ENCODE measurements around the gene CEP104. TPM values are rescaled to one million over a fixed set of nuclear protein-coding genes. Genes with fewer than 3 reads are reported as not detected.

The CEP104 gene
- total and polyA plus RNA-seq, 8 donors = 32.5 to 49.5 (median 35.3) TPM

- H3K4me1 ChIP-seq = no peaks in the 10 kb centered on the region
- no peaks in the 10 kb centered on the region for H3K27me3 ChIP-seq
- H3K36me3 ChIP-seq = peaks cover 0 to 89% of the 10 kb centered on the region in 2 donors
- H3K27ac ChIP-seq = no peak overlapping the region
- DNase-seq = no peak
- intact Hi-C loops (cut with DNase I) = no loop called here
- TF ChIP-seq CTCF (IDR thresholded peaks at IDR 0.05) = no peak
- H3K9me3 ChIP-seq = peaks cover 0 to 17% of the 10 kb centered on the region in 2 donors
- H3K4me3 ChIP-seq = no peak overlapping the region
- ATAC-seq = no peak
These were observed 18.2 kb downstream of the CEP104 start for GRCh38 chr1:3838788-3839187.

- DNase-seq = no peak
- H3K27ac ChIP-seq = no peak overlapping the region
- no peak for ATAC-seq
- TF ChIP-seq CTCF (IDR thresholded peaks at IDR 0.05) = no peak
- H3K36me3 ChIP-seq = peaks cover 0 to 89% of the 10 kb centered on the region in 2 donors
- H3K27me3 ChIP-seq = no peaks in the 10 kb centered on the region
- H3K4me1 ChIP-seq = no peaks in the 10 kb centered on the region
- intact Hi-C loops (cut with DNase I) = no loop called here
- H3K9me3 ChIP-seq = peaks cover 0 to 17% of the 10 kb centered on the region in 2 donors
- no peak overlapping the region for H3K4me3 ChIP-seq
These were observed 19.3 kb downstream of the CEP104 start for GRCh38 chr1:3837685-3838084.

GRCh38 chr1:3837200-3837599, 19.8 kb downstream of the CEP104 start:
- H3K36me3 ChIP-seq = peaks cover 0 to 89% of the 10 kb centered on the region in 2 donors
- ATAC-seq = no peak
- H3K4me1 ChIP-seq = no peaks in the 10 kb centered on the region
- peaks cover 0 to 17% of the 10 kb centered on the region in 2 donors for H3K9me3 ChIP-seq
- intact Hi-C loops (cut with DNase I) = no loop called here
- H3K27ac ChIP-seq = no peak overlapping the region
- no peak for TF ChIP-seq CTCF (IDR thresholded peaks at IDR 0.05)
- DNase-seq = no peak
- no peak overlapping the region for H3K4me3 ChIP-seq
- no peaks in the 10 kb centered on the region for H3K27me3 ChIP-seq

GRCh38 chr1:3836421-3836820, 20.6 kb downstream of the CEP104 start:
- Histone ChIP-seq H3K36me3 (peaks cover 0 to 89% of the 10 kb centered on the region in 2 donors), H3K4me3 (no peak overlapping the region), H3K4me1 (no peaks in the 10 kb centered on the region), H3K27me3 (no peaks in the 10 kb centered on the region), H3K9me3 (peaks cover 0 to 17% of the 10 kb centered on the region in 2 donors), H3K27ac (no peak overlapping the region)
- DNase-seq = no peak
- no peak for ATAC-seq
- intact Hi-C loops (cut with DNase I) = no loop called here
- no peak for TF ChIP-seq CTCF (IDR thresholded peaks at IDR 0.05)

GRCh38 chr1:3834701-3835100, 22.3 kb downstream of the CEP104 start:
- H3K36me3 ChIP-seq = peaks cover 0 to 89% of the 10 kb centered on the region in 2 donors

More at GRCh38 chr1:3834701-3835100, 22.3 kb downstream of the CEP104 start:
- no peak overlapping the region for H3K27ac ChIP-seq
- intact Hi-C loops (cut with DNase I) = no loop called here
- peaks cover 0 to 17% of the 10 kb centered on the region in 2 donors for H3K9me3 ChIP-seq
- H3K4me3 ChIP-seq = no peak overlapping the region
- no peaks in the 10 kb centered on the region for H3K27me3 ChIP-seq
- TF ChIP-seq CTCF (IDR thresholded peaks at IDR 0.05) = no peak
- ATAC-seq (no peak), DNase-seq (no peak)
- H3K4me1 ChIP-seq = no peaks in the 10 kb centered on the region
